HepG2 (cell line): ENCODE data around the gene GMPPB. TPM values are rescaled to one million over a fixed set of nuclear protein-coding genes. Genes with fewer than 3 reads are reported as not detected.

Experiments
- GZF1 ChIP-seq: sonication (generic); formaldehyde crosslinking; IDR thresholded peaks from 2 replicates; pipeline ENCODE4 v1.5.1; 2020; ENCODE audit warnings: mild to moderate bottlenecking, missing genetic modification reagents
- MXI1 ChIP-seq: IDR thresholded peaks from 3 replicates; pipeline ENCODE4 v1.6.1; 2012; ENCODE audit warnings: low read depth, low read length, inconsistent platforms, borderline replicate concordance
- ZC3H4 ChIP-seq: sonication (generic); formaldehyde crosslinking; IDR thresholded peaks from 2 replicates; pipeline ENCODE4 v1.4.0; 2020; ENCODE audit warnings: missing genetic modification reagents, borderline replicate concordance
- ZFP36 ChIP-seq: fragments of 150-350 bp; IDR thresholded peaks from 2 replicates; pipeline ENCODE4 v1.6.1; 2018; ENCODE audit warnings: borderline replicate concordance, low read length, low read depth; ENCODE audit not compliant: partially characterized antibody
- ZNF569 ChIP-seq: sonication (generic); formaldehyde crosslinking; IDR thresholded peaks from 2 replicates; pipeline ENCODE4 v1.5.0; 2020; ENCODE audit warnings: mild to moderate bottlenecking, missing genetic modification reagents, moderate library complexity, borderline replicate concordance
- ZNF605 ChIP-seq: sonication (generic); formaldehyde crosslinking; IDR thresholded peaks from 2 replicates; pipeline ENCODE4 v1.8.0; 2022; ENCODE audit warnings: mild to moderate bottlenecking, missing genetic modification reagents
- polyA plus RNA-seq, 8 experiments: library from polyadenylated mRNA; depleted of rRNA in 3 of 8; stranded (reverse) in 7 of 8; unstranded in 1 of 8; fragments of >200 nt; fragmentation: Illumina TruSeq in 4 of 8; extraction: Trizol in 4 of 8; gene quantifications; 2 replicates each; pipeline versions ENCODE4 v1.2.1 to v1.2.3, GENCODE V29; 2011 to 2016; ENCODE audit warnings: low read depth in 4 of 8, missing spikeins in 1 of 8, mixed read lengths in 1 of 8; ENCODE audit not compliant: insufficient read depth in 1 of 8
- total RNA-seq, 5 experiments: library from RNA; depleted of rRNA; stranded (reverse); fragments of >200 nt; fragmentation: Illumina TruSeq; extraction: Trizol; gene quantifications; 2 replicates each; pipeline ENCODE4 v1.2.3, GENCODE V29; 2016; ENCODE audit warnings: low read depth in 1 of 5
- TF ChIP-seq, protein P1 (sequence below): sonication (generic); formaldehyde crosslinking; IDR thresholded peaks from 2 replicates; pipeline ENCODE4 v1.5.1; 2020; ENCODE audit warnings: mild to moderate bottlenecking, missing genetic modification reagents, borderline replicate concordance
- TF ChIP-seq, protein P2 (sequence below): sonication (generic); formaldehyde crosslinking; conservative IDR thresholded peaks from 2 replicates; pipeline ENCODE4 v1.4.0; 2020; ENCODE audit warnings: missing genetic modification reagents
- TF ChIP-seq, protein P3 (sequence below): sonication (generic); formaldehyde crosslinking; IDR thresholded peaks from 2 replicates; pipeline ENCODE4 v1.9.0; 2021; ENCODE audit warnings: missing genetic modification reagents, mild to moderate bottlenecking, borderline replicate concordance

GMPPB gene
- total and polyA plus RNA-seq, 2 of the 13 experiments (the other 11 are each of a cell fraction or from before 2014, with no cell fraction given) = 6.5 to 23.1 TPM

DNA sequence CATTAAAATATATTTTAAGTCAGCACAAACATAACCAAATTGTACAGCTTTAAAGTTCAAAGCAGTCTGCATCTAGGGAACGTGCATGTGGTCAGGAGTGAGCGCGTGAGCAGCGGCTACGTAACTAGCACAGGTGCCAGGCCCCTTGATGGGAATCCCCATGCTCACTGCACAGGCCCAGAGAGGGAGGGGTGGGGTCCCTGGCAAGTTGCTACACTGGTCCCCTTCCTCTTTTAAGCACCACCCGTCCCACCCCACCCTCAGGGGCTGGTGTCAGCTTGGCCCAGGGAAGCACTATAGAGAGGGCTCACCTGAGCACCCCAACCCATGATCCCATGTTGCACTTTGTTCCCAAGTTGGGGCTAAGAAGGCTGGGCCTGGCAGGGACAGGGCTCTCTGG is 835 bp upstream of the GMPPB start (continued):
- TF ChIP-seq, protein P1, sequence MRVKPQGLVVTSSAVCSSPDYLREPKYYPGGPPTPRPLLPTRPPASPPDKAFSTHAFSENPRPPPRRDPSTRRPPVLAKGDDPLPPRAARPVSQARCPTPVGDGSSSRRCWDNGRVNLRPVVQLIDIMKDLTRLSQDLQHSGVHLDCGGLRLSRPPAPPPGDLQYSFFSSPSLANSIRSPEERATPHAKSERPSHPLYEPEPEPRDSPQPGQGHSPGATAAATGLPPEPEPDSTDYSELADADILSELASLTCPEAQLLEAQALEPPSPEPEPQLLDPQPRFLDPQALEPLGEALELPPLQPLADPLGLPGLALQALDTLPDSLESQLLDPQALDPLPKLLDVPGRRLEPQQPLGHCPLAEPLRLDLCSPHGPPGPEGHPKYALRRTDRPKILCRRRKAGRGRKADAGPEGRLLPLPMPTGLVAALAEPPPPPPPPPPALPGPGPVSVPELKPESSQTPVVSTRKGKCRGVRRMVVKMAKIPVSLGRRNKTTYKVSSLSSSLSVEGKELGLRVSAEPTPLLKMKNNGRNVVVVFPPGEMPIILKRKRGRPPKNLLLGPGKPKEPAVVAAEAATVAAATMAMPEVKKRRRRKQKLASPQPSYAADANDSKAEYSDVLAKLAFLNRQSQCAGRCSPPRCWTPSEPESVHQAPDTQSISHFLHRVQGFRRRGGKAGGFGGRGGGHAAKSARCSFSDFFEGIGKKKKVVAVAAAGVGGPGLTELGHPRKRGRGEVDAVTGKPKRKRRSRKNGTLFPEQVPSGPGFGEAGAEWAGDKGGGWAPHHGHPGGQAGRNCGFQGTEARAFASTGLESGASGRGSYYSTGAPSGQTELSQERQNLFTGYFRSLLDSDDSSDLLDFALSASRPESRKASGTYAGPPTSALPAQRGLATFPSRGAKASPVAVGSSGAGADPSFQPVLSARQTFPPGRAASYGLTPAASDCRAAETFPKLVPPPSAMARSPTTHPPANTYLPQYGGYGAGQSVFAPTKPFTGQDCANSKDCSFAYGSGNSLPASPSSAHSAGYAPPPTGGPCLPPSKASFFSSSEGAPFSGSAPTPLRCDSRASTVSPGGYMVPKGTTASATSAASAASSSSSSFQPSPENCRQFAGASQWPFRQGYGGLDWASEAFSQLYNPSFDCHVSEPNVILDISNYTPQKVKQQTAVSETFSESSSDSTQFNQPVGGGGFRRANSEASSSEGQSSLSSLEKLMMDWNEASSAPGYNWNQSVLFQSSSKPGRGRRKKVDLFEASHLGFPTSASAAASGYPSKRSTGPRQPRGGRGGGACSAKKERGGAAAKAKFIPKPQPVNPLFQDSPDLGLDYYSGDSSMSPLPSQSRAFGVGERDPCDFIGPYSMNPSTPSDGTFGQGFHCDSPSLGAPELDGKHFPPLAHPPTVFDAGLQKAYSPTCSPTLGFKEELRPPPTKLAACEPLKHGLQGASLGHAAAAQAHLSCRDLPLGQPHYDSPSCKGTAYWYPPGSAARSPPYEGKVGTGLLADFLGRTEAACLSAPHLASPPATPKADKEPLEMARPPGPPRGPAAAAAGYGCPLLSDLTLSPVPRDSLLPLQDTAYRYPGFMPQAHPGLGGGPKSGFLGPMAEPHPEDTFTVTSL (CRISPR knock-in tag) = no peak
- TF ChIP-seq ZFP36 (no peak), MXI1 (0 out of 3 replicates have a peak, but pooled peaks have one; percentile 19), ZC3H4 (CRISPR knock-in tag) (peak; percentile 69; the same call in 1 of the 2 replicates), ZNF605 (CRISPR knock-in tag) (0 out of 2 replicates have a peak, but pooled peaks have one; percentile 16), GZF1 (CRISPR knock-in tag) (0 out of 2 replicates have a peak, but pooled peaks have one; percentile 6), ZNF569 (CRISPR knock-in tag) (0 out of 2 replicates have a peak, but pooled peaks have one; percentile 43)
- TF ChIP-seq, protein P2, sequence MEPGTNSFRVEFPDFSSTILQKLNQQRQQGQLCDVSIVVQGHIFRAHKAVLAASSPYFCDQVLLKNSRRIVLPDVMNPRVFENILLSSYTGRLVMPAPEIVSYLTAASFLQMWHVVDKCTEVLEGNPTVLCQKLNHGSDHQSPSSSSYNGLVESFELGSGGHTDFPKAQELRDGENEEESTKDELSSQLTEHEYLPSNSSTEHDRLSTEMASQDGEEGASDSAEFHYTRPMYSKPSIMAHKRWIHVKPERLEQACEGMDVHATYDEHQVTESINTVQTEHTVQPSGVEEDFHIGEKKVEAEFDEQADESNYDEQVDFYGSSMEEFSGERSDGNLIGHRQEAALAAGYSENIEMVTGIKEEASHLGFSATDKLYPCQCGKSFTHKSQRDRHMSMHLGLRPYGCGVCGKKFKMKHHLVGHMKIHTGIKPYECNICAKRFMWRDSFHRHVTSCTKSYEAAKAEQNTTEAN (CRISPR knock-in tag) = no peak
- TF ChIP-seq, protein P3, sequence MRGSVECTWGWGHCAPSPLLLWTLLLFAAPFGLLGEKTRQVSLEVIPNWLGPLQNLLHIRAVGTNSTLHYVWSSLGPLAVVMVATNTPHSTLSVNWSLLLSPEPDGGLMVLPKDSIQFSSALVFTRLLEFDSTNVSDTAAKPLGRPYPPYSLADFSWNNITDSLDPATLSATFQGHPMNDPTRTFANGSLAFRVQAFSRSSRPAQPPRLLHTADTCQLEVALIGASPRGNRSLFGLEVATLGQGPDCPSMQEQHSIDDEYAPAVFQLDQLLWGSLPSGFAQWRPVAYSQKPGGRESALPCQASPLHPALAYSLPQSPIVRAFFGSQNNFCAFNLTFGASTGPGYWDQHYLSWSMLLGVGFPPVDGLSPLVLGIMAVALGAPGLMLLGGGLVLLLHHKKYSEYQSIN (CRISPR knock-in tag) = no peak
